WTC11 (cell line): ENCODE results near the gene ZBTB34. TPM values are rescaled to one million over a fixed set of nuclear protein-coding genes. Genes with fewer than 3 reads are reported as not detected.

ENCODE experiments used
- ATAC-seq: fragments of 200-7000 bp; cut with Tn5 transposase; 2 replicates; pipeline ENCODE4 v1.10.0; 2021; ENCODE audit warnings: mild to moderate bottlenecking, moderate library complexity
- CTCF ChIA-PET: fragments of 300-600 bp; sonication (Branson Sonifier 250); formaldehyde crosslinking; loops from one replicate; lab custom pipeline; 2021; ENCODE audit warnings: antibody characterized with exemption; lab: Charles Lee
- POLR2A ChIA-PET: fragments of 350-600 bp; sonication (Branson Sonifier 250); formaldehyde crosslinking; loops from one replicate; lab custom pipeline; 2021; ENCODE audit warnings: antibody characterized with exemption; lab: Charles Lee
- DNase-seq: peaks from one replicate; pipeline ENCODE4 v3.0.0; 2021; ENCODE audit warnings: low spot score
- H3K27ac Mint-ChIP-seq: 2 replicates; pipeline ENCODE4 v1.8.0; 2021; ENCODE audit warnings: mixed read lengths
- H3K27me3 Mint-ChIP-seq: 2 replicates; pipeline ENCODE4 v1.8.0; 2021; ENCODE audit warnings: low read depth, mild to moderate bottlenecking, moderate library complexity, mixed read lengths
- H3K36me3 Mint-ChIP-seq: 2 replicates; pipeline ENCODE4 v1.8.0; 2021; ENCODE audit warnings: mixed read lengths
- H3K4me1 Mint-ChIP-seq: 2 replicates; pipeline ENCODE4 v1.8.0; 2022; ENCODE audit warnings: mixed read lengths
- H3K4me3 Mint-ChIP-seq: 2 replicates; pipeline ENCODE4 v1.8.0; 2021; ENCODE audit warnings: mild to moderate bottlenecking, moderate library complexity, mixed read lengths
- H3K9me3 Mint-ChIP-seq: 2 replicates; pipeline ENCODE4 v1.8.0; 2021; ENCODE audit warnings: mixed read lengths
- ELF4 ChIP-seq: sonication (generic); formaldehyde crosslinking; IDR thresholded peaks from 2 replicates; pipeline ENCODE4 v1.8.1; 2022; ENCODE audit warnings: low read depth, mild to moderate bottlenecking, moderate library complexity, missing genetic modification reagents
- EMX1 ChIP-seq: fragments of 250-450 bp; sonication (Bioruptor Pico); IDR thresholded peaks from 2 replicates; pipeline ENCODE4 v1.8.0; 2021; ENCODE audit warnings: mild to moderate bottlenecking
- GRHL2 ChIP-seq: fragments of 250-450 bp; sonication (Bioruptor Pico); IDR thresholded peaks from 2 replicates; pipeline ENCODE4 v1.8.0; 2022; ENCODE audit warnings: mild to moderate bottlenecking, moderate library complexity; ENCODE audit not compliant: insufficient replicate concordance, severe bottlenecking
- IRF2 ChIP-seq: sonication (generic); formaldehyde crosslinking; IDR thresholded peaks from 2 replicates; pipeline ENCODE4 v1.8.0; 2022; ENCODE audit warnings: low read depth, missing genetic modification reagents, borderline replicate concordance
- NFYB ChIP-seq: sonication (generic); formaldehyde crosslinking; conservative IDR thresholded peaks from 2 replicates; pipeline ENCODE4 v1.8.0; 2022; ENCODE audit warnings: low read depth, missing genetic modification reagents
- NR2C2 ChIP-seq: sonication (generic); formaldehyde crosslinking; IDR thresholded peaks from 2 replicates; pipeline ENCODE4 v1.8.0; 2022; ENCODE audit warnings: mild to moderate bottlenecking, missing genetic modification reagents
- SMAD3 ChIP-seq: sonication (generic); formaldehyde crosslinking; IDR thresholded peaks from 2 replicates; pipeline ENCODE4 v1.8.0; 2022; ENCODE audit warnings: missing genetic modification reagents, mild to moderate bottlenecking, borderline replicate concordance
- SP1 ChIP-seq: sonication (generic); formaldehyde crosslinking; conservative IDR thresholded peaks from 2 replicates; pipeline ENCODE4 v1.8.1; 2022; ENCODE audit warnings: missing genetic modification reagents
- TP53 ChIP-seq: sonication (generic); formaldehyde crosslinking; IDR thresholded peaks from 2 replicates; pipeline ENCODE4 v1.8.1; 2023; ENCODE audit warnings: mild to moderate bottlenecking, missing genetic modification reagents
- ZNF121 ChIP-seq: sonication (generic); formaldehyde crosslinking; IDR thresholded peaks from 2 replicates; pipeline ENCODE4 v1.8.0; 2023; ENCODE audit warnings: missing genetic modification reagents
- ZNF138 ChIP-seq: sonication (generic); formaldehyde crosslinking; conservative IDR thresholded peaks from 2 replicates; pipeline ENCODE4 v1.8.1; 2022; ENCODE audit warnings: mild to moderate bottlenecking, moderate library complexity, missing genetic modification reagents
- total RNA-seq: library from RNA; stranded (reverse); gene quantifications from 3 replicates; pipeline ENCODE4 v1.2.3, GENCODE V29; 2021
- TF ChIP-seq, protein P1 (sequence below): sonication (generic); formaldehyde crosslinking; IDR thresholded peaks from 2 replicates; pipeline ENCODE4 v1.8.1; 2022; ENCODE audit warnings: low read depth, mild to moderate bottlenecking, moderate library complexity, missing genetic modification reagents, borderline replicate concordance
- TF ChIP-seq, protein P2 (sequence below): sonication (generic); formaldehyde crosslinking; IDR thresholded peaks from 2 replicates; pipeline ENCODE4 v1.8.0; 2023; ENCODE audit warnings: missing genetic modification reagents, mild to moderate bottlenecking, borderline replicate concordance
- TF ChIP-seq, protein P3 (sequence below): fragments of 250-450 bp; sonication (Bioruptor Pico); conservative IDR thresholded peaks from 2 replicates; pipeline ENCODE4 v1.9.0; 2021; ENCODE audit warnings: mild to moderate bottlenecking
- TF ChIP-seq, protein P4 (sequence below): fragments of 250-450 bp; sonication (Bioruptor Pico); IDR thresholded peaks from 2 replicates; pipeline ENCODE4 v2.1.2; 2022; ENCODE audit warnings: mild to moderate bottlenecking, moderate library complexity

The ZBTB34 gene
- total RNA-seq, 1 experiment from 2014 or later = 18.4 TPM

DNA sequence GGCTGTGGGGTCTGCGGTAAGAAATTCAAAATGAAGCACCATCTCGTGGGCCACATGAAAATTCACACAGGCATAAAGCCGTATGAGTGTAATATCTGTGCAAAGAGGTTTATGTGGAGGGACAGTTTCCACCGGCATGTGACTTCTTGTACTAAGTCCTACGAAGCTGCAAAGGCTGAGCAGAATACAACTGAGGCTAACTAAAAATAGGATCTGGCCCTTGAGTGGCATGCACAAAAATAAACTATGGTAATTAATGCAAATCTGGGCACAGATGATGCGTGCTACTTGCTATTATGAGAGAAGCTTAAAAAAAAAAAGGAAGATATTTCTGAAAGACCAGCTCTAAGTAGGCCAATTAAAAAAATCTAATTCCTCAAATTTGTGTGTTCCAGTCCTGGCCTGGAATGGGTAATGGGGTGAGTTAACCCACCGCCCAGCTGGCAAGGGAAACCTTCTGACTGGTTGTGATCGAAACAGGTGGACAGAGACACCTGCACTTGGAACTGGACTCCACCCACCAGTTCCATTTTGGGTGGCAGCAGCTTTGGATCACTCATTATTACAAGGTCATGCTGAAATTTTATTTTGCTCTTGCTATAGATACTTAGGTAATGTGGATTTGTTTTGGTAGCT lies 26.6 kb upstream of the ZBTB34 start:
- H3K27me3 Mint-ChIP-seq = no peaks in the 10 kb centered on the region
- DNase-seq = no peak
- H3K27ac Mint-ChIP-seq = no peak overlapping the region
- peaks cover 33% of the 10 kb centered on the region for H3K36me3 Mint-ChIP-seq
- no peak overlapping the region for H3K4me3 Mint-ChIP-seq
- H3K9me3 Mint-ChIP-seq = no peaks in the 10 kb centered on the region
- H3K4me1 Mint-ChIP-seq = no peaks in the 10 kb centered on the region
- POLR2A ChIA-PET = no interaction called here
- TF ChIP-seq, protein P1, sequence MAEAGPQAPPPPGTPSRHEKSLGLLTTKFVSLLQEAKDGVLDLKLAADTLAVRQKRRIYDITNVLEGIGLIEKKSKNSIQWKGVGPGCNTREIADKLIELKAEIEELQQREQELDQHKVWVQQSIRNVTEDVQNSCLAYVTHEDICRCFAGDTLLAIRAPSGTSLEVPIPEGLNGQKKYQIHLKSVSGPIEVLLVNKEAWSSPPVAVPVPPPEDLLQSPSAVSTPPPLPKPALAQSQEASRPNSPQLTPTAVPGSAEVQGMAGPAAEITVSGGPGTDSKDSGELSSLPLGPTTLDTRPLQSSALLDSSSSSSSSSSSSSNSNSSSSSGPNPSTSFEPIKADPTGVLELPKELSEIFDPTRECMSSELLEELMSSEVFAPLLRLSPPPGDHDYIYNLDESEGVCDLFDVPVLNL (CRISPR knock-in tag) = no peak
- TF ChIP-seq, protein P2, sequence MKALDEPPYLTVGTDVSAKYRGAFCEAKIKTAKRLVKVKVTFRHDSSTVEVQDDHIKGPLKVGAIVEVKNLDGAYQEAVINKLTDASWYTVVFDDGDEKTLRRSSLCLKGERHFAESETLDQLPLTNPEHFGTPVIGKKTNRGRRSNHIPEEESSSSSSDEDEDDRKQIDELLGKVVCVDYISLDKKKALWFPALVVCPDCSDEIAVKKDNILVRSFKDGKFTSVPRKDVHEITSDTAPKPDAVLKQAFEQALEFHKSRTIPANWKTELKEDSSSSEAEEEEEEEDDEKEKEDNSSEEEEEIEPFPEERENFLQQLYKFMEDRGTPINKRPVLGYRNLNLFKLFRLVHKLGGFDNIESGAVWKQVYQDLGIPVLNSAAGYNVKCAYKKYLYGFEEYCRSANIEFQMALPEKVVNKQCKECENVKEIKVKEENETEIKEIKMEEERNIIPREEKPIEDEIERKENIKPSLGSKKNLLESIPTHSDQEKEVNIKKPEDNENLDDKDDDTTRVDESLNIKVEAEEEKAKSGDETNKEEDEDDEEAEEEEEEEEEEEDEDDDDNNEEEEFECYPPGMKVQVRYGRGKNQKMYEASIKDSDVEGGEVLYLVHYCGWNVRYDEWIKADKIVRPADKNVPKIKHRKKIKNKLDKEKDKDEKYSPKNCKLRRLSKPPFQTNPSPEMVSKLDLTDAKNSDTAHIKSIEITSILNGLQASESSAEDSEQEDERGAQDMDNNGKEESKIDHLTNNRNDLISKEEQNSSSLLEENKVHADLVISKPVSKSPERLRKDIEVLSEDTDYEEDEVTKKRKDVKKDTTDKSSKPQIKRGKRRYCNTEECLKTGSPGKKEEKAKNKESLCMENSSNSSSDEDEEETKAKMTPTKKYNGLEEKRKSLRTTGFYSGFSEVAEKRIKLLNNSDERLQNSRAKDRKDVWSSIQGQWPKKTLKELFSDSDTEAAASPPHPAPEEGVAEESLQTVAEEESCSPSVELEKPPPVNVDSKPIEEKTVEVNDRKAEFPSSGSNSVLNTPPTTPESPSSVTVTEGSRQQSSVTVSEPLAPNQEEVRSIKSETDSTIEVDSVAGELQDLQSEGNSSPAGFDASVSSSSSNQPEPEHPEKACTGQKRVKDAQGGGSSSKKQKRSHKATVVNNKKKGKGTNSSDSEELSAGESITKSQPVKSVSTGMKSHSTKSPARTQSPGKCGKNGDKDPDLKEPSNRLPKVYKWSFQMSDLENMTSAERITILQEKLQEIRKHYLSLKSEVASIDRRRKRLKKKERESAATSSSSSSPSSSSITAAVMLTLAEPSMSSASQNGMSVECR (CRISPR knock-in tag) = no peak
- TF ChIP-seq ZNF121 (CRISPR knock-in tag) (no peak), ZNF138 (CRISPR knock-in tag) (no peak), SMAD3 (CRISPR knock-in tag) (no peak), SP1 (no peak), EMX1 (CRISPR knock-in tag) (no peak)
- TF ChIP-seq, protein P3, sequence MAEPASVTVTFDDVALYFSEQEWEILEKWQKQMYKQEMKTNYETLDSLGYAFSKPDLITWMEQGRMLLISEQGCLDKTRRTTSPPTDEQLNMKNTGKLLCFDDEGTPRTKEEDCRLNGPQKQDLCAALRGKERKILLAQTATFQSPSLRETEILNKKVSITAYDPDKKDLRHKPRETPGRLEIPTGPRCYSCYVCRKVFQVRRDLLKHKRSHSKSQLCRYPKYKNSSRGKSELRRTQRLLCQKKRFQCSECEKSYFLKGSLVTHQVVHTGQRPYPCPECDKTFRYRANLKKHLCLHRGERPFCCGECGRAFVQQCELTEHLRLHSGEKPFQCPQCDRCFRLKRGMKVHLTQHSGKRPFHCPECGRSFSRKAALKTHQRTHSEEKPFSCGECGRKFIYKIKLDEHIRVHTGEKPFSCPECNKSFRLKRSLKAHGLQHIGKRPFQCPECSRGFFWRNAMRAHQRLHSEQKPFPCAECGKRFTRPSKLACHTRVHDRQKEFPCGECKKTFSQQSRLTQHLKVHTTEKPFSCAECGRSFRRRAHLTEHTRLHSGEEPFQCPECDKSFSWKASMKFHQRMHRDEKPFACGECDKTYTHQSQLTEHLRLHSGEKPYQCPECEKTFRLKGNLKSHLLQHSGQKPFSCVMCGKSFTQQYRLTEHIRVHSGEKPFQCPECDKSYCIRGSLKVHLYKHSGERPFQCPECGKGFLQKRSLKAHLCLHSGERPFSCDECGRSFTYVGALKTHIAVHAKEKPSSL (CRISPR knock-in tag) = no peak
- TF ChIP-seq, all 79 proteins: peak for 0
- CTCF ChIA-PET = no interaction called here
- no peak for ATAC-seq

DNA sequence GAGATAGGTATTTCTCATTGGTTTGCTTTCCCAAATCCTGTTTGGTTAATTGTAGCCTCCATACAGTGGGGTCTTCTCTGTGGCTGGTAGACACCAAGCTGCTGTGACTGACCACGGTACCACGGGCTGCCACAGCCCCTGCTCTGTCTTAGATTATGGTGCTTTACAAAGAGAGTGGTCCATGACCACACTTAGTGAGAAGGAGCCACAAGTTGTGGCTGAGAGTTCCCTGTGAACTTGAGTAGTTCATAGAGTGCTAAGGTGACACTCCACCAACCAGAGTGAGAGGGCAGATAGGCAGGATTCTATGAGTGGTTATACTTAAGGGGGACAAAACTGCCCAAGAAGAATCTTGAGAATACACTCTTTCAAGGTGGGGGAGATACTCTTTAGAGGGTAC lies 25.8 kb upstream of the ZBTB34 start:
- ATAC-seq (no peak), DNase-seq (no peak)
- 0 out of 2 replicates have a peak, but pooled peaks cover under 1% of the 10 kb centered on the region for H3K4me1 Mint-ChIP-seq
- CTCF ChIA-PET = no interaction called here
- H3K27me3 Mint-ChIP-seq = no peaks in the 10 kb centered on the region
- H3K9me3 Mint-ChIP-seq = no peaks in the 10 kb centered on the region
- no peak for TF ChIP-seq NR2C2 (CRISPR knock-in tag)
- TF ChIP-seq ELF4 (CRISPR knock-in tag) = no peak
- no peak for TF ChIP-seq NFYB
- TF ChIP-seq GRHL2 (CRISPR knock-in tag) = no peak
- TF ChIP-seq, protein P4, sequence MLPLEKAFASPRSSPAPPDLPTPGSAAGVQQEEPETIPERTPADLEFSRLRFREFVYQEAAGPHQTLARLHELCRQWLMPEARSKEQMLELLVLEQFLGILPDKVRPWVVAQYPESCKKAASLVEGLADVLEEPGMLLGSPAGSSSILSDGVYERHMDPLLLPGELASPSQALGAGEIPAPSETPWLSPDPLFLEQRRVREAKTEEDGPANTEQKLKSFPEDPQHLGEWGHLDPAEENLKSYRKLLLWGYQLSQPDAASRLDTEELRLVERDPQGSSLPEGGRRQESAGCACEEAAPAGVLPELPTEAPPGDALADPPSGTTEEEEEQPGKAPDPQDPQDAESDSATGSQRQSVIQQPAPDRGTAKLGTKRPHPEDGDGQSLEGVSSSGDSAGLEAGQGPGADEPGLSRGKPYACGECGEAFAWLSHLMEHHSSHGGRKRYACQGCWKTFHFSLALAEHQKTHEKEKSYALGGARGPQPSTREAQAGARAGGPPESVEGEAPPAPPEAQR (CRISPR knock-in tag) = no peak
- no peak for TF ChIP-seq TP53 (CRISPR knock-in tag)
- TF ChIP-seq ZNF121 (CRISPR knock-in tag) = no peak
- TF ChIP-seq IRF2 (CRISPR knock-in tag) = no peak
- H3K4me3 Mint-ChIP-seq = no peak overlapping the region
- H3K27ac Mint-ChIP-seq = no peak overlapping the region
- H3K36me3 Mint-ChIP-seq = peaks cover 33% of the 10 kb centered on the region
- POLR2A ChIA-PET = no interaction called here
